ENCODE measurements around the gene FGD4. TPM values are rescaled to one million over a fixed set of nuclear protein-coding genes. Genes with fewer than 3 reads are reported as not detected.
"Not testable (repeated sequence)": the region's sequence is repeated elsewhere in the genome, so short reads cannot be mapped to it uniquely, and the experiment has no call there.

FGD4 gene
- total RNA-seq, 4 donors from 2014 or later = 21.4 to 33.0 (median 26.9) TPM

- DNase-seq (ENCODE audit: extremely low spot score) = no peak
- H3K36me3 ChIP-seq = no peaks in the 10 kb centered on the region
- WGBS = 48% methylated on average over 5 of the region's 5 CpGs
- no peaks in the 10 kb centered on the region for H3K9me3 ChIP-seq
- H3K4me1 ChIP-seq = peaks cover 13 to 22% (median 16%) of the 10 kb centered on the region in 4 donors
- intact Hi-C loops (cut with DNase I) = no loop called here
- TF ChIP-seq POLR2A (IDR thresholded peaks at IDR 0.05; ENCODE audit: low read depth) = no peak
- no peak for TF ChIP-seq POLR2AphosphoS5 (IDR thresholded peaks at IDR 0.05)
- no peak for TF ChIP-seq EP300 (IDR thresholded peaks at IDR 0.05)
- TF ChIP-seq CTCF (IDR thresholded peaks at IDR 0.05) = no peak
- H3K27me3 ChIP-seq = no peaks in the 10 kb centered on the region
- H3K4me3 ChIP-seq = no peak overlapping the region
- H3K27ac ChIP-seq (replicated peaks in 1 of 4) = peak overlapping the region; percentile 34 to 59 (median 43)
Observed at GRCh38 chr12:32522331-32523221, 123.2 kb downstream of the FGD4 start.

GRCh38 chr12:32525802-32526201 is 126.4 kb downstream of the FGD4 start:
- WGBS = no CpG with 5 or more reads among the region's 20 CpGs
- DNase-seq (ENCODE audit: extremely low spot score); H3K9me3 ChIP-seq; H3K36me3 ChIP-seq; intact Hi-C loops (cut with DNase I); H3K27me3 ChIP-seq; H3K4me3 ChIP-seq; H3K27ac ChIP-seq (replicated peaks in 1 of 4): not testable (repeated sequence)
- H3K4me1 ChIP-seq = peaks cover 11 to 22% (median 16%) of the 10 kb centered on the region in 4 donors

- intact Hi-C loops (cut with DNase I) = not testable (repeated sequence)
- 96% methylated on average over 9 of the region's 9 CpGs for WGBS
Observed at GRCh38 chr12:32526343-32526742, 127.0 kb downstream of the FGD4 start.

GRCh38 chr12:32532422-32532821 is 133.1 kb downstream of the FGD4 start:
- Histone ChIP-seq H3K4me3 (no peak overlapping the region), H3K27me3 (no peaks in the 10 kb centered on the region), H3K27ac (replicated peaks in 1 of 4) (peak overlapping the region in 1 of 4 donors; percentile 76), H3K4me1 (peaks cover 29 to 47% (median 38%) of the 10 kb centered on the region in 4 donors), H3K9me3 (no peaks in the 10 kb centered on the region), H3K36me3 (no peaks in the 10 kb centered on the region)
- TF ChIP-seq POLR2A (IDR thresholded peaks at IDR 0.05; ENCODE audit: low read depth) (no peak), CTCF (IDR thresholded peaks at IDR 0.05) (no peak), EP300 (IDR thresholded peaks at IDR 0.05) (no peak)
- DNase-seq (ENCODE audit: extremely low spot score) = no peak
- intact Hi-C loops (cut with DNase I) = no loop called here
- 44% methylated on average over 1 of the region's 1 CpG for whole genome bisulfite sequencing

More at GRCh38 chr12:32526343-32526742, 127.0 kb downstream of the FGD4 start:
- H3K4me3 ChIP-seq; DNase-seq (ENCODE audit: extremely low spot score); H3K36me3 ChIP-seq; H3K9me3 ChIP-seq; H3K27me3 ChIP-seq; H3K27ac ChIP-seq (replicated peaks in 1 of 4): not testable (repeated sequence)
- H3K4me1 ChIP-seq = peaks cover 9 to 22% (median 16%) of the 10 kb centered on the region in 4 donors

GRCh38 chr12:32532951-32533350 is 133.6 kb downstream of the FGD4 start:
- intact Hi-C loops (cut with DNase I) = no loop called here

GRCh38 chr12:32533506-32533905 is 134.1 kb downstream of the FGD4 start:
- peak overlapping the region in 3 of 4 donors; percentile 42 to 45 (median 45) for H3K4me3 ChIP-seq
- H3K27me3 ChIP-seq; DNase-seq (ENCODE audit: extremely low spot score); H3K36me3 ChIP-seq; intact Hi-C loops (cut with DNase I); H3K9me3 ChIP-seq: not testable (repeated sequence)
- WGBS = 84% methylated on average over 10 of the region's 10 CpGs
- peak overlapping the region; percentile 74 to 85 (median 76) for H3K27ac ChIP-seq (replicated peaks in 1 of 4)
- peaks cover 29 to 51% (median 42%) of the 10 kb centered on the region in 4 donors for H3K4me1 ChIP-seq

More at GRCh38 chr12:32532951-32533350, 133.6 kb downstream of the FGD4 start:
- no peak for DNase-seq (ENCODE audit: extremely low spot score)
- H3K4me3 ChIP-seq = no peak overlapping the region
- TF ChIP-seq EP300 (IDR thresholded peaks at IDR 0.05) (no peak), POLR2A (IDR thresholded peaks at IDR 0.05; ENCODE audit: low read depth) (no peak), POLR2AphosphoS5 (IDR thresholded peaks at IDR 0.05) (no peak), CTCF (IDR thresholded peaks at IDR 0.05) (no peak)
- H3K36me3 ChIP-seq = no peaks in the 10 kb centered on the region
- H3K27me3 ChIP-seq = no peaks in the 10 kb centered on the region
- H3K27ac ChIP-seq (replicated peaks in 1 of 4) = peak overlapping the region; percentile 74 to 85 (median 76)
- H3K4me1 ChIP-seq = peaks cover 29 to 48% (median 40%) of the 10 kb centered on the region in 4 donors
- H3K9me3 ChIP-seq = no peaks in the 10 kb centered on the region
